HG02623 (cell line): ENCODE measurements around the gene ODF2.

Source experiments
- ATAC-seq: cut with Tn5 transposase; IDR thresholded peaks from one replicate; pipeline ENCODE4 v1.9.1; 2021; ENCODE audit warnings: moderate library complexity; ENCODE audit not compliant: unreplicated experiment

Gene ODF2

DNA sequence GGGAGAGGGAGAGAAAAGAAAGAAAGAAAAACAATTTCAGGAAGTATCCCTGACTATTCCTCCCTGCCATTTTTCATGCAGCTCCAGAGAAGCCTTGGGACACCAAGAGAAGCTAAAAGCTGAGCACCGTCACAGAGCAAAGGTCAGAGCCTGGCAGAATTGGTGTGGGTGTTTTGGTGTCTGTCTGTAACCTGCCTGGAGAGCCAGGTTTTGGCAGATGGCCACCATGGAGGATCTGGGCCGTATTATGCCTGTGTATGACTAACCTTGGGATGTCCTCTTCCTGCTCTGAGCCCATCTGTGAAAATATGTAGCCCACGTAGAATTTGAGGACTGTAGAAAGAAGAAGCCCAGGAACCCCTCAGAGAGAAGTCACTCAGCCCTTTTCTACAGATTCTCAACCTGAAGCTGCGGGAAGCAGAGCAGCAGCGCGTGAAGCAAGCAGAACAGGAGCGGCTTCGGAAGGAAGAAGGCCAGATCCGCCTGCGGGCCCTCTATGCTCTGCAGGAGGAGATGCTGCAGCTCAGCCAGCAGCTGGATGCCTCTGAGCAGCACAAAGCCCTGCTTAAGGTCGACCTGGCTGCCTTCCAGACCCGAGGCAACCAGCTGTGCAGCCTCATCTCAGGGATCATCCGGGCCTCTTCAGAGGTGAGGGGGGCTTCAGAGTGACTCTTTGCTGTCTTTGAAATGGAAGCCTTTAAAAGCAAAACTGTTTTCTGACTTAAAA is 67.6 kb downstream of the ODF2 start:
- ATAC-seq = no peak

DNA sequence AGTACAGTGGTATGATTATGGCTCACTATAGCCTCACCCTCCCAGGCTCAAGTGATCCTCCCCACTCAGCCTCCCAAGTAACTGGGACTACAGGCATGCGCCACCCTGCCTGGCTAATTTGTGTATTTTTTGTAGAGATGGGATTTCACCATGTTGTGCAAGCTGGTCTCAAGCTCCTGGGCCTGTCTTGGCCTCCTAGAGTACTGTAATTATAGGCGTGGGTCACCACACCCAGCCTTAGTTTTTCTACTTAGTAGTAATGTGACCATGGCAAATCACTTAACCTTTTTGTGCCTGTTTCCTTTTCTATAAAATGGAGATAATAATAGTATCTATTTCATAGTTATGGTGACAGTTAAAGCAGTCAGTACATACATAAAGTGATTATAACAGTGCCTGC is 70.9 kb downstream of the ODF2 start:
- no peak for ATAC-seq

DNA sequence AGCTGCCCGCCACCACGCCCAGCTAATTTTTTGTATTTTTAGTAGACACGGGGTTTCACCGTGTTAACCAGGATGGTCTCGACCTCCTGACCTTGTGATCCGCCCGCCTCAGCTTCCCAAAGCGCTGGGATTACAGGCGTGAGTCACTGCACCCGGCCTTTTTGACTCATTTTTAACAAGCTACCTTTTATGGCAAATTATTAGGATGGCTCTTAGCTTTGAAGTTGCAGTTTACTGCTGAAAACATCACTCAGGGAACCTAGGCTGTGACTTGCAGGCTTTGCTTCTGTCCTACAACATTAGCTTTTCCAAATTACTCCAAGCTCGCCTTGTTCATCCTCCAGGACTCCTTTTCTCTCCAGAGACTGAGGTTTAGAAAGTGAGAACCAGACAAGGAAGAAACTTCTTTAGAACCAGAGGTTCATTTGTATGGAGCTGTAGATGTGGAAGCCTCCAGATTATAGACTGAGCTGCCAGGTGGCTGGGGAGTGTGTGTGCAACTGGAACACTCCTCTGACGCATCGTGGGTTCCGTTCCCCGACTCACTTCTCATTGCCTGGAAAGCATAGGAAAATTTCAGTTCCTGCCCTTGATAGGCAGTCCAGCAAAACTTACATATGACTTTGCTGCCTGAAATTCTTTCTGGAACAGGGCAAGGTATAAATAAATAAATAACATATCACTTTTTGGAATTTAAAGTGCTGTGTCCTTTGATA is 72.8 kb downstream of the ODF2 start:
- ATAC-seq = no peak

DNA sequence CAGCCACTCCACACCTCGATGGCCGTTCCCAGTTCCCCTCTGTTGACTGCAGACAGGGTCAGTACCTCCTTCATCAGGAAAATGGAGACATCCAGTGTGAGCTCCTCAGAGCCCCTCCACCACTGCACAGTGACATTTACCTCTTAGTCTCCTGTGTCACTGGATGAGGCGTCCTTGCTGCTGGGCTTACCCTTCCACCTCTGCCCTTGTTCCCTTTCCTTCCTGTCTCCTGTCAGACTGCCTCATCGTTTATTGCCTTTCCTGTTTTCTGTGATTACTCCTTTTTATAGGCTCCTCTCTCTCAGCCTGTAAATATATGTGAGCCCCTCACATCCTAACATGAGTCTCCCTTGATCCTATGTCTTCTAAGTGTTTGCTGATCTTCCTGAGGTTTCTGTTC is 73.4 kb downstream of the ODF2 start:
- ATAC-seq = no peak

DNA sequence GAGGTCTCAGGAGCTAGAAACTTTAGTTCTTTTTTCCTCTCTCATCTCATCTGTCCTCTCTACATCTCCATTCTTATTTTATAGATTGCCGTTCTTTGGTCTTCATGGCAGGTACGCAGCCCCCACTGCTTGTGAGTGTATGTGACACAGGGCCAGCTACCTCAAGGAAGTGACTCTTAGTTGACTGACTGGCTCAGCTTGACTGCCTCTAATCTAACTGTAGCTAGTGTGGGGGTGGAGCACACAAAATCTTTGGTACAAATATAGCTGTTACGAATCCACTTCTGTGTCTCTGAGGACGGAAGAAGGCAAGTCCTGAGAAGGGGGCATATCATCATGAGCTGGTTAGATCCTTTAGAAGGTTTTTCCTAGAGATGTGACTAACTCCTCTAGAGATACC is 76.8 kb downstream of the ODF2 start:
- ATAC-seq = no peak

DNA sequence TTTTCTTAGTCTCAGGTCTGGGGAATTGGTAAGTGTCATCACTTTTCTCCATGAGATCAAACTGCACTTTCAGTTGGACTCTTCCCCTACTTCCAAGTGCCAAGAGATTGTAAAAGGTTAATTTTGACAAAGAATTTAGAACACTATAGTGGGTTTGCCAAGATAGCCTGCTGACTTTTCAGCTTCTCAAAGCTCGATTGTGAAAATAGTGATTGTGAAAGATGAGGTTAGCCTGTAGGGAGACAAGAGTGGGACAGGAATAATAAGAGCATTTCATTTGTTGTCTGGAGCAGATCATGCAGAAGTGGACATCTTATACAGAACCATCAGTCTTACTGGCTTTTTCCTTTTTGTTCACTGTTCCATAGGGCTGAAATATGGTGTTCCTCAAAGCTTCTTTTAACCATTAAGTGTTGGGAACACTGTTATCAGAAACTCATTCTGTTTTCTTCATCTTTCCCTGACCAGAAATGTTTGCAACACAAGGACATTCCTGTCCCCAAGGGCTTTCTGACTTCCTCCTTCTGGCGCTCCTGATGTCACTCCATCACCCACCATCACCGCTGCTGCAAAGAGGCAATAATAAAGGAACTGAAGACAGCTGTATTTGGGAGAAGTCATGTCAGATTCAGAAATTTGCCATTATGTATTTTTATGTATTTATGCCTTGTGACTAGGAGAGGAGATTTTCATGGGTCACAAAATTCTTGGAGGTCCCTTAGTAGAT is 85.0 kb downstream of the ODF2 start:
- ATAC-seq = no peak

DNA sequence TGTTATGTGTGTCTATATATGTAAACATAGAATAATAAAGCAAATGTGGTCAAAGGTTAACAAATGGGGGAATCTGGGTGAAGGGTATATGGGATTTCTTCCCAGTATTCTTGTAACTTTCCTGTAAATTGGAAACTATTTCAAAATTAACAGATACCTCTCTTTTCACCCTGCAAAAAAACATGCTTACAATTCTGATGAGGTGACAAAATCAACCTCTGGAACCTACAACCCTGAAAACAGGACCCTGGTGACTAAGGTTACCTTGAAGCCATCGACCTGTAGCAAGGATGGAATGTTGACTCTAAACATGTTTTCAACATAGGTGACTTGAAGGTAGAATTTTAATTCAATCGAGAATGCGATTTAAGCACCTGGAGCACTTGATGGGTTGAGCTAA is 90.7 kb downstream of the ODF2 start:
- no peak for ATAC-seq

DNA sequence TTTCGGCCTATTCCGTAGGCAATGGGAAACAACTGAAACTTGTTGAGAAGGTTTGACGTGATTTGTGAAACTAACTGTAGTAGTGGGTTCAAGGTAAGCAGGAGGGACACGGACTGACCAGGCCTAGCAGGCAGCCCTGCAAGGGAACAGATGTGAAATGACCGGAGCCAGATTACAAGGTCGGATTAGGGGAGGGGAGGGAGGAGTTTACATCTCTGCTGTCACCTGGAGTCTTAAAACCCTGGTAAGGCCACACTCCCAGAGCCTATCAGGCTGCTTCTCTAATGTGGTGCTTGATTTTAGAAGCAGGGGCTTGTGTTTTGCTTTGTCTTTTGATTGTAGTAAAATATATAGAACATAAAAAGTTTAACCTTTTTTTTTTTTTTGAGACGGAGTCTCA is 93.1 kb downstream of the ODF2 start:
- ATAC-seq = no peak

DNA sequence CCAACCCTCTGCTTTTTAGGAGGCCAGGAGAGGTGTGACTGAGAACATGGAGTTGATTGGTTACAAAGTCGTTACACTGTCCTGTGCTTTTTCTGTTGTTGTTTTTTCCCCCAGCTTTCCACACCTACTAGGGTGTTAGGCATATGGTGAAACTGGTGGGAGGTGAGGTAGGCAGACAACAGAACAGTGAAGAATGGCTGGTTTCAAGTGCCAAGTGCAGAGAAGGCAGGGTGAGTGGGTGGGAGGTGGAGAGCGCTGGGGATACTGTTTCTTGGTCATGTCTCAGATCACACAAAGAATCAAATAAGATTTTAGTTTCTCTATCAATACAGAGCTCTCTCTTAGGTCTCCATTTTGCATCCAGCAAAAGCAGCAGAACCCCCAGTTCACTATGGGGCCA is 94.4 kb downstream of the ODF2 start:
- ATAC-seq = no peak
